Pancreas (tissue), 10 donors: ENCODE data around the gene PPP4R3A. TPM values are rescaled to one million over a fixed set of nuclear protein-coding genes. Genes with fewer than 3 reads are reported as not detected.
"Not testable (repeated sequence)": the region's sequence is repeated elsewhere in the genome, so short reads cannot be mapped to it uniquely, and the experiment has no call there.

Source experiments
- ATAC-seq, 4 donors: fragments of 200-7000 bp; cut with Tn5 transposase; one replicate each; pipeline versions ENCODE4 v1.8.0 to v1.9.1; 2020; ENCODE audit warnings: mild to moderate bottlenecking in 4 of 4, moderate library complexity in 4 of 4
- DNase-seq, 6 donors: peaks; one replicate each; pipeline ENCODE4 v3.0.0-alpha.2; 2020
- FAIRE-seq: peaks from 2 replicates; lab custom pipeline; 2012; peaks lifted over from hg19 to GRCh38; lab: Jason Lieb, UNC
- H3K27ac ChIP-seq, 4 donors: fragments of 200-600 bp; sonication (generic); 1 replicate in 3 of 4; 2 replicates in 1 of 4; pipeline versions ENCODE4 v1.5.0 to v1.8.0; 2020
- H3K27me3 ChIP-seq, 4 donors: fragments of 200-600 bp; one replicate each; pipeline ENCODE4 v1.8.0; 2021
- H3K36me3 ChIP-seq, 3 donors: fragments of 200-600 bp; sonication (generic) in 1 of 3; one replicate each; pipeline versions ENCODE4 v1.5.0 to v1.8.0; 2020 to 2021
- H3K4me1 ChIP-seq, 3 donors: fragments of 200-600 bp; one replicate each; pipeline ENCODE4 v1.8.0; 2021
- H3K4me3 ChIP-seq, 4 donors: fragments of 200-600 bp; sonication (generic) in 2 of 4; one replicate each; pipeline versions ENCODE4 v1.5.0 to v1.8.0; 2020 to 2021
- H3K9me3 ChIP-seq, 4 donors: fragments of 200-600 bp; one replicate each; pipeline ENCODE4 v1.8.0; 2021
- CTCF ChIP-seq, 4 donors: fragments of 200-600 bp; sonication (generic) in 3 of 4; IDR thresholded peaks; one replicate each; pipeline versions ENCODE4 v1.5.0 to v1.8.0; 2021; ENCODE audit warnings: antibody characterized with exemption in 4 of 4
- WGBS, 2 donors: extraction: QIAGEN DNeasy Blood & Tissue Kit; methylation state at CpG; one replicate each; pipeline ENCODE4 v1.1.7; 2013; 5-methylcytosine and 5-hydroxymethylcytosine counted together
- intact Hi-C, 3 donors: fragments of 100-400 bp; cut with DNase I; formaldehyde crosslinking; loops; one replicate each; pipeline versions ENCODE4 v1.11.1 to v1.14.2; 2022
- polyA plus RNA-seq, 2 donors: library from polyadenylated mRNA; stranded (reverse); fragments of 200-250 nt; gene quantifications; one replicate each; pipeline ENCODE4 v1.2.3, GENCODE V29; 2013
- total RNA-seq, 6 donors: library from RNA; stranded (reverse); fragmentation: NEBNext Ultra II Directional in 4 of 6; extraction: Animal tissue kit (Norgen Biotek cat#: 25700) in 4 of 6; gene quantifications; one replicate each; pipeline versions ENCODE4 v1.2.1 to v1.2.4, GENCODE V29; 2021 to 2023
- donor health status: healthy with polysubstance abuse.
- donor health status: DM: no; HTN: no; CAD: no; lungs with moderate emphysema.
- donor health status: DM: no; HTN: no; CAD: no.
- donor health status: control.
- donor health status: control.
- donor health status: Bipolar disorder and iron deficiency.
- donor health status: DM: yes; HTN: yes; CAD: no.
- donor health status: DM: no; HTN: no; CAD: no.
- donor health status: DM: no; HTN: no; CAD: no.
- donor health status: DM: yes; HTN: yes; CAD: no.

Gene PPP4R3A
- total and polyA plus RNA-seq, 8 donors: 26.2 to 48.4 (median 34.0) TPM

- intact Hi-C loops: no loop called here
- FAIRE-seq: no peak
- ATAC-seq: peak; percentile 75 to 80 (median 78)
- WGBS, 2 donors: 48 to 56% methylated on average over 11 of the region's 11 CpGs
- Histone ChIP-seq H3K27ac (peak overlapping the region; percentile 6 to 62 (median 52)), H3K36me3 (no peaks in the 10 kb centered on the region), H3K4me3 (no peak overlapping the region), H3K4me1 (peaks cover 5 to 31% (median 15%) of the 10 kb centered on the region in 3 donors), H3K27me3 (no peaks in the 10 kb centered on the region), H3K9me3 (no peaks in the 10 kb centered on the region)
- peak; percentile 70 to 95 (median 92) for DNase-seq
- no peak for TF ChIP-seq CTCF (IDR thresholded peaks at IDR 0.05)
Measured at GRCh38 chr14:91413547-91414474, 96.3 kb downstream of the PPP4R3A start.

- Histone ChIP-seq H3K9me3 (no peaks in the 10 kb centered on the region), H3K4me1 (peaks cover 0 to 27% (median 7%) of the 10 kb centered on the region in 3 donors), H3K36me3 (no peaks in the 10 kb centered on the region), H3K27me3 (no peaks in the 10 kb centered on the region), H3K27ac (peak overlapping the region; percentile 6 to 62 (median 52)), H3K4me3 (no peak overlapping the region)
- no peak for TF ChIP-seq CTCF (IDR thresholded peaks at IDR 0.05)
- intact Hi-C loops: no loop called here
- 79 to 85% methylated on average over 5 of the region's 5 CpGs for WGBS, 2 donors
- FAIRE-seq (no peak), ATAC-seq (no peak), DNase-seq (no peak)
Measured at GRCh38 chr14:91412939-91413338, 97.2 kb downstream of the PPP4R3A start.

GRCh38 chr14:91410771-91411536 lies 99.2 kb downstream of the PPP4R3A start:
- intact Hi-C loops: no loop called here
- no peak for TF ChIP-seq CTCF (IDR thresholded peaks at IDR 0.05)
- Histone ChIP-seq H3K9me3 (no peaks in the 10 kb centered on the region), H3K4me3 (no peak overlapping the region), H3K27ac (no peak overlapping the region), H3K4me1 (peaks cover 0 to 22% (median 7%) of the 10 kb centered on the region in 3 donors), H3K27me3 (no peaks in the 10 kb centered on the region), H3K36me3 (no peaks in the 10 kb centered on the region)
- ATAC-seq (no peak), DNase-seq (peak in 1 of 6 donors; percentile 19), FAIRE-seq (no peak)
- WGBS, 2 donors: 80 to 82% methylated on average over 12 of the region's 12 CpGs

GRCh38 chr14:91409928-91410718 lies 100.0 kb downstream of the PPP4R3A start:
- H3K36me3 ChIP-seq: no peaks in the 10 kb centered on the region
- H3K27ac ChIP-seq: no peak overlapping the region
- TF ChIP-seq CTCF (IDR thresholded peaks at IDR 0.05): no peak
- DNase-seq (no peak), FAIRE-seq (no peak), ATAC-seq (no peak)
- H3K4me3 ChIP-seq: no peak overlapping the region
- intact Hi-C loops: no loop called here
- H3K27me3 ChIP-seq: no peaks in the 10 kb centered on the region
- WGBS, 2 donors: 66 to 70% methylated on average over 8 of the region's 8 CpGs
- no peaks in the 10 kb centered on the region for H3K9me3 ChIP-seq
- peaks cover 0 to 14% (median 7%) of the 10 kb centered on the region in 3 donors for H3K4me1 ChIP-seq

- 93 to 95% methylated on average over 6 of the region's 6 CpGs for WGBS, 2 donors
- H3K27me3 ChIP-seq, DNase-seq, H3K36me3 ChIP-seq, H3K4me3 ChIP-seq, intact Hi-C loops, ATAC-seq, H3K27ac ChIP-seq, H3K9me3 ChIP-seq, FAIRE-seq: not testable (repeated sequence)
- H3K4me1 ChIP-seq: peaks cover 0 to 14% (median 5%) of the 10 kb centered on the region in 3 donors
Measured at GRCh38 chr14:91409240-91409639, 100.9 kb downstream of the PPP4R3A start.
